Trophoblast cell (in vitro differentiated cells and primary cell): Measurements from ENCODE around the gene FAM229A.

Experiments used
- DNase-seq, 2 donors: peaks; one replicate each; pipeline ENCODE4 v3.0.0-alpha.2; 2016
- H2AFZ ChIP-seq: 2 replicates; pipeline ENCODE4 v1.6.1; 2013; ENCODE audit warnings: low read length, moderate library complexity, mild to moderate bottlenecking; ENCODE audit not compliant: insufficient read depth, poor library complexity
- H2AK5ac ChIP-seq: 2 replicates; pipeline ENCODE4 v1.6.1; 2013; ENCODE audit warnings: mild to moderate bottlenecking, low read length
- H2BK120ac ChIP-seq: 2 replicates; pipeline ENCODE4 v1.6.1; 2013; ENCODE audit warnings: low read length, mild to moderate bottlenecking, moderate library complexity; ENCODE audit not compliant: insufficient read depth, poor library complexity
- H2BK12ac ChIP-seq: 2 replicates; pipeline ENCODE4 v1.6.1; 2013; ENCODE audit warnings: mild to moderate bottlenecking, low read length, moderate library complexity
- H2BK5ac ChIP-seq: 2 replicates; pipeline ENCODE4 v1.6.1; 2013; ENCODE audit warnings: low read length, low read depth, moderate library complexity, mild to moderate bottlenecking; ENCODE audit not compliant: poor library complexity
- H3K14ac ChIP-seq: 2 replicates; pipeline ENCODE4 v1.6.1; 2013; ENCODE audit warnings: mild to moderate bottlenecking, low read length
- H3K18ac ChIP-seq: 2 replicates; pipeline ENCODE4 v1.6.1; 2013; ENCODE audit warnings: mild to moderate bottlenecking, low read length
- H3K23ac ChIP-seq: 2 replicates; pipeline ENCODE4 v1.6.1; 2013; ENCODE audit warnings: low read length
- H3K27ac ChIP-seq: 2 replicates; pipeline ENCODE4 v1.5.1; 2013; ENCODE audit warnings: low read depth, mild to moderate bottlenecking, inconsistent platforms, low read length, moderate library complexity
- H3K27me3 ChIP-seq: 2 replicates; pipeline ENCODE4 v1.6.1; 2013; ENCODE audit warnings: inconsistent platforms, mild to moderate bottlenecking, low read length, moderate library complexity; ENCODE audit not compliant: insufficient read depth
- H3K36me3 ChIP-seq, 2 experiments: 1 replicate in 1 of 2; 2 replicates in 1 of 2; pipeline ENCODE4 v1.6.1; 2013; ENCODE audit warnings: low read length in 2 of 2, mild to moderate bottlenecking in 2 of 2, moderate library complexity in 1 of 2; ENCODE audit not compliant: insufficient read depth in 2 of 2, control insufficient read depth in 1 of 2
- H3K4ac ChIP-seq: 2 replicates; pipeline ENCODE4 v1.6.1; 2013; ENCODE audit warnings: low read depth, mild to moderate bottlenecking, low read length, moderate library complexity
- H3K4me1 ChIP-seq, 2 experiments: 1 replicate in 1 of 2; 2 replicates in 1 of 2; pipeline ENCODE4 v1.6.1; 2013; ENCODE audit warnings: low read length in 2 of 2, mild to moderate bottlenecking in 2 of 2, moderate library complexity in 1 of 2; ENCODE audit not compliant: insufficient read depth in 2 of 2, control insufficient read depth in 1 of 2
- H3K4me2 ChIP-seq: 2 replicates; pipeline ENCODE4 v1.6.1; 2013; ENCODE audit warnings: inconsistent platforms, mild to moderate bottlenecking, low read length, moderate library complexity
- H3K4me3 ChIP-seq: 2 replicates; pipeline ENCODE4 v1.5.1; 2013; ENCODE audit warnings: mild to moderate bottlenecking, low read depth, low read length, inconsistent platforms
- H3K79me1 ChIP-seq: one replicate; pipeline ENCODE4 v1.6.1; 2013; ENCODE audit warnings: low read length
- H3K79me2 ChIP-seq: 2 replicates; pipeline ENCODE4 v1.6.1; 2013; ENCODE audit warnings: low read length, mild to moderate bottlenecking; ENCODE audit not compliant: control insufficient read depth, insufficient read depth, poor library complexity
- H3K9ac ChIP-seq: 2 replicates; pipeline ENCODE4 v1.6.1; 2013; ENCODE audit warnings: mild to moderate bottlenecking, low read length
- H3K9me3 ChIP-seq: 2 replicates; pipeline ENCODE4 v1.6.1; 2013; ENCODE audit warnings: low read depth, mild to moderate bottlenecking, control low read depth, inconsistent platforms, low read length; ENCODE audit not compliant: insufficient read depth
- H4K12ac ChIP-seq: 2 replicates; pipeline ENCODE4 v1.6.1; 2013; ENCODE audit warnings: low read depth, mild to moderate bottlenecking, low read length, moderate library complexity
- H4K8ac ChIP-seq: 2 replicates; pipeline ENCODE4 v1.6.1; 2013; ENCODE audit warnings: low read depth, mild to moderate bottlenecking, low read length, moderate library complexity
- H4K91ac ChIP-seq: one replicate; pipeline ENCODE4 v1.6.1; 2013; ENCODE audit warnings: low read depth, mild to moderate bottlenecking, low read length, moderate library complexity
- WGBS: extraction: QIAGEN DNeasy Blood & Tissue Kit; methylation state at CpG from one replicate; pipeline ENCODE4 v1.1.7; 2013; ENCODE audit warnings: missing lambda C conversion rate; ENCODE audit not compliant: insufficient read length, insufficient coverage; ENCODE audit errors: extremely low coverage; 5-methylcytosine and 5-hydroxymethylcytosine counted together

The FAM229A gene

GRCh38 chr1:32364836-32365235 lies 2.6 kb upstream of the FAM229A start:
- WGBS: no CpG with 5 or more reads among the region's 5 CpGs
- no peak overlapping the region for H4K8ac ChIP-seq

DNA sequence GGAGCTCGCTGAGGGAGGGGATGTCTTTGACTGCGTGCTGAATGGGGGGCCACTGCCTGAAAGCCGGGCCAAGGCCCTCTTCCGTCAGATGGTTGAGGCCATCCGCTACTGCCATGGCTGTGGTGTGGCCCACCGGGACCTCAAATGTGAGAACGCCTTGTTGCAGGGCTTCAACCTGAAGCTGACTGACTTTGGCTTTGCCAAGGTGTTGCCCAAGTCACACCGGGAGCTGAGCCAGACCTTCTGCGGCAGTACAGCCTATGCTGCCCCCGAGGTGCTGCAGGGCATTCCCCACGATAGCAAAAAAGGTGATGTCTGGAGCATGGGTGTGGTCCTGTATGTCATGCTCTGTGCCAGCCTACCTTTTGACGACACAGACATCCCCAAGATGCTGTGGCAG lies 1.4 kb upstream of the FAM229A start:
- DNase-seq: no peak
- peaks cover 5 to 14% of the 10 kb centered on the region in 2 experiments for H3K4me1 ChIP-seq
- no peak overlapping the region for H3K4ac ChIP-seq
- H3K18ac ChIP-seq: no peak overlapping the region
- no peak overlapping the region for H3K4me3 ChIP-seq
- H3K36me3 ChIP-seq: peaks cover 46 to 48% of the 10 kb centered on the region in 2 experiments
- no peaks in the 10 kb centered on the region for H3K27me3 ChIP-seq
- H2BK5ac ChIP-seq: no peak overlapping the region
- H3K27ac ChIP-seq: no peak overlapping the region
- H3K9me3 ChIP-seq: peaks cover 4% of the 10 kb centered on the region
- H4K12ac ChIP-seq: no peak overlapping the region
- peaks cover 4% of the 10 kb centered on the region for H3K79me2 ChIP-seq
- H3K4me2 ChIP-seq: no peak overlapping the region
- no peak overlapping the region for H3K23ac ChIP-seq
- H3K9ac ChIP-seq: no peak overlapping the region
- no peak overlapping the region for H2AFZ ChIP-seq
- H2BK12ac ChIP-seq: no peak overlapping the region
- no peak overlapping the region for H4K91ac ChIP-seq
- no CpG with 5 or more reads among the region's 12 CpGs for WGBS
- H4K8ac ChIP-seq: no peak overlapping the region
- H3K79me1 ChIP-seq: peaks cover 4% of the 10 kb centered on the region
- no peak overlapping the region for H2AK5ac ChIP-seq
- H2BK120ac ChIP-seq: no peak overlapping the region
- H3K14ac ChIP-seq: no peak overlapping the region

More at GRCh38 chr1:32364836-32365235, 2.6 kb upstream of the FAM229A start:
- Histone ChIP-seq H4K12ac (no peak overlapping the region), H2AFZ (no peak overlapping the region), H3K4ac (no peak overlapping the region), H2BK5ac (no peak overlapping the region), H3K9ac (no peak overlapping the region), H3K27ac (no peak overlapping the region), H3K36me3 (peaks cover 46 to 56% of the 10 kb centered on the region in 2 experiments), H3K18ac (no peak overlapping the region), H3K4me2 (no peak overlapping the region), H3K4me1 (peaks cover 5 to 14% of the 10 kb centered on the region in 2 experiments), H2AK5ac (no peak overlapping the region), H2BK120ac (no peak overlapping the region), H2BK12ac (no peak overlapping the region), H3K27me3 (no peaks in the 10 kb centered on the region), H3K79me1 (peaks cover 4% of the 10 kb centered on the region), H3K9me3 (peaks cover 4% of the 10 kb centered on the region), H3K4me3 (no peak overlapping the region), H3K79me2 (peaks cover 4% of the 10 kb centered on the region), H3K14ac (no peak overlapping the region), H4K91ac (no peak overlapping the region), H3K23ac (no peak overlapping the region)
- no peak for DNase-seq

DNA sequence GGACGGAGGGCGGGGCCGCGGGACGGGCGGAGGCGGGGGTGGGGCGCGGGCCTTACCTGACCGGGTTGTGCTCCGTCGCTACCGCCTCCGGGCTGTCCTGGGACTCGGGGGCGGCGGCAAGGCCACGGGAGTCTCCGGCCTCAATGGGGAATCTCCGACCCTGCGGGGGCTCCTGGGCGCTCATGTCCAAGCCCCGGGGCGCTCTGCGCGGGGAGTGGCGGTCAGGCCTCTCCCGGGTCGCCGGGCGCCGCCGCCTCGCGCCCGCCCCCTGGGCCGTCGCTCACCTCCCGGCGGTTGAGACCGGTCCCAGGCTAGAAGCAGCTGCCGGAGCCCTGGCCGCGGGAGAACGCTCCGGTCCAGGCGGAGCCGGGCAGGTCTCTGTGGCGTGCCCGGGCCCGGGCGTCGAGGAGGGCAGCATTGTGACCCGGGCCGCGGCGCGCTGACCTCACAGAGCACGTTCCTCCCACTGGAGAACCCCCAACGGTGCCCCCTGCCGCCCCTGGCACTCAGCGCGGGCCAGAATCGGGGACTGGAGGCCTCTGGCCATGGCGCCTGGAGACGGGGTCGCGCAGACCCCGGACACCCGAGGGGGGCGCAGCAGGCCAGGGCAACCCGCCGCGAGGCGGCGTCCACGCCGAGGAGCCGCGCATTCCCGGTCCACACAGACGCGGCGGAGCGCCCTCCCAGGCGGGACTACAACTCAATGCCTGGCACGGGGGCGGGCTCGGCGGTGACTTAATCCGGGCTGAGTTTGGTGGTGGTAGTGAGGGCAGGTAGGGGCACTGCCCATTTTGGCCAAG lies 411 bp downstream of the FAM229A start:
- Histone ChIP-seq H3K79me1 (peaks cover 4% of the 10 kb centered on the region), H2BK5ac (no peak overlapping the region), H2AK5ac (peak overlapping the region; percentile 32), H3K4me1 (peaks cover 5 to 14% of the 10 kb centered on the region in 2 experiments), H3K36me3 (peaks cover 31 to 34% of the 10 kb centered on the region in 2 experiments), H3K27ac (no peak overlapping the region), H3K9me3 (peaks cover 4% of the 10 kb centered on the region), H4K12ac (peak overlapping the region; percentile 58), H2BK120ac (peak overlapping the region; percentile 57), H2BK12ac (no peak overlapping the region), H3K4me2 (peak overlapping the region; percentile 90), H3K14ac (peak overlapping the region; percentile 80), H3K27me3 (no peaks in the 10 kb centered on the region), H4K91ac (peak overlapping the region; percentile 55), H2AFZ (peak overlapping the region; percentile 46), H3K9ac (no peak overlapping the region), H3K4me3 (peak overlapping the region; percentile 61), H3K79me2 (peaks cover 4% of the 10 kb centered on the region), H3K18ac (peak overlapping the region; percentile 22), H4K8ac (peak overlapping the region; percentile 84), H3K4ac (peak overlapping the region; percentile 6), H3K23ac (no peak overlapping the region)
- WGBS: no CpG with 5 or more reads among the region's 91 CpGs
- DNase-seq: peak in 1 of 2 donors; percentile 41

- H3K79me2 ChIP-seq: peaks cover 4% of the 10 kb centered on the region
- H4K91ac ChIP-seq: no peak overlapping the region
- H2AFZ ChIP-seq: no peak overlapping the region
- H3K4me1 ChIP-seq: peaks cover 5 to 14% of the 10 kb centered on the region in 2 experiments
- peak overlapping the region; percentile 90 for H3K4me2 ChIP-seq
- H3K9me3 ChIP-seq: peaks cover 3% of the 10 kb centered on the region
- H3K4ac ChIP-seq: no peak overlapping the region
- no peak overlapping the region for H2AK5ac ChIP-seq
- no peak overlapping the region for H3K9ac ChIP-seq
- no peak overlapping the region for H3K27ac ChIP-seq
- DNase-seq: no peak
- H3K36me3 ChIP-seq: peaks cover 25 to 28% of the 10 kb centered on the region in 2 experiments
- WGBS: no CpG with 5 or more reads among the region's 35 CpGs
- H3K18ac ChIP-seq: no peak overlapping the region
- H4K8ac ChIP-seq: no peak overlapping the region
- H2BK120ac ChIP-seq: no peak overlapping the region
- peaks cover 4% of the 10 kb centered on the region for H3K79me1 ChIP-seq
- no peaks in the 10 kb centered on the region for H3K27me3 ChIP-seq
- no peak overlapping the region for H2BK5ac ChIP-seq
- H4K12ac ChIP-seq: no peak overlapping the region
- H3K14ac ChIP-seq: no peak overlapping the region
- no peak overlapping the region for H2BK12ac ChIP-seq
- no peak overlapping the region for H3K4me3 ChIP-seq
- no peak overlapping the region for H3K23ac ChIP-seq
Observed at GRCh38 chr1:32361308-32361673, 994 bp downstream of the FAM229A start.
